NCI-H2196 (cell line): ENCODE data around the gene CAPZB.
A peak's percentile ranks its signal among the peaks of the same experiment; 100 is the strongest.
"Not testable (repeated sequence)": the region's sequence is repeated elsewhere in the genome, so short reads cannot be mapped to it uniquely, and the experiment has no call there.

Experiments
- DNase-seq: peaks from one replicate; lab custom pipeline; 2025; ENCODE audit not compliant: unreplicated experiment; lab: John Stamatoyannopoulos, UW

Gene CAPZB

DNA sequence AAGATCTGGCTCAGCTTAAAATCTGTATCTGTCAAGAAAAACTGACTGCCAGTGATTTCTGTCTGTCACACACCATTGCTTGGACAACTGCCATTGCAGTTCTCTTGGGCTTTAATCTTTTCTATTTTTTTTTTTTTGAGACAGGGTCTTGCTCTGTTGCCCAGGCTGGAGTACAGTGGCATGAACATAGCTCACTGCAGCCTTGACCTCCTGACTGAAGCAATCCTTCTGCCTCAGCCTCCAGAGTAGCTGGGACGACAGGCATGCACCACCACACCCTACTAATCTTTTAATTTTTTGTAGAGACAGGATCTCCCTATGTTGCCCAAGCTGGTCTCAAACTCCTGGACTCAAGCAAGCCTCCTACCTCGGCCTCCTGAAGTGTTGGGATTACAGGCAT is 14.5 kb upstream of the CAPZB start:
- not testable (repeated sequence) for DNase-seq

DNA sequence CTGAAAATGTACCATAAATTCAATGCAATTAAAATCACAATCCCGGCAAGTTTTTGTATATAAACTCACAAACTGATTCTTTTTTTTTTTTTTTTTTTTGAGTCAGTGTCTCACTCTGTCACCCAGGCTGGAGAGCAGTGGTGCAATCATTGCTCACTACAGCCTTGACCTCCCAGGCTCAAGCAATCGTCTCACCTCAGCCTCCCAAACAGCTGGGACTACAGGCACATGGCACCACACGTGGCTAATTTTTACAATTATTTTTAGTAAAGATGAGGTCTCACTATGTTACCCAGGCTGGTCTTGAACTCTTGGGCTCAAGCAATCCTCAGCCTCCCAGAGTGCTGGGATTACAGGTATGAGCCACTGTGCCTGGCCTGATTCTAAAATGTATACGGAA is 12.1 kb upstream of the CAPZB start:
- not testable (repeated sequence) for DNase-seq

DNA sequence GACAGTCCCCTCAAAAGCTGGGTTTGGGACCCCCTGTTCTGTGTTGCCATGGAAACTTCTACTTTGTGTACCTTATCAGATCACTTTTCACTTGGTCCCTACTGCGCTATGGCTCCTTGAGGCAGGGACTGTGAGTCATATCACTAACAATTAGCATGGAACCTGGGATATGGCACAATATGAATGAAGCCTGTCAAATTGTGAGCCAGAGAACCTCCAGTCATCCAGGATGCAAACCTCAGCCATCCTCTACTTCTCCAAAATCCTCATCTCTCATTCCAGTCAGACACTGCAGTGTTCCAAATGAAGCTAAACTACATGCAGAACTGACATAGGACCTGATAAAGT is 11.2 kb upstream of the CAPZB start:
- no peak for DNase-seq

DNA sequence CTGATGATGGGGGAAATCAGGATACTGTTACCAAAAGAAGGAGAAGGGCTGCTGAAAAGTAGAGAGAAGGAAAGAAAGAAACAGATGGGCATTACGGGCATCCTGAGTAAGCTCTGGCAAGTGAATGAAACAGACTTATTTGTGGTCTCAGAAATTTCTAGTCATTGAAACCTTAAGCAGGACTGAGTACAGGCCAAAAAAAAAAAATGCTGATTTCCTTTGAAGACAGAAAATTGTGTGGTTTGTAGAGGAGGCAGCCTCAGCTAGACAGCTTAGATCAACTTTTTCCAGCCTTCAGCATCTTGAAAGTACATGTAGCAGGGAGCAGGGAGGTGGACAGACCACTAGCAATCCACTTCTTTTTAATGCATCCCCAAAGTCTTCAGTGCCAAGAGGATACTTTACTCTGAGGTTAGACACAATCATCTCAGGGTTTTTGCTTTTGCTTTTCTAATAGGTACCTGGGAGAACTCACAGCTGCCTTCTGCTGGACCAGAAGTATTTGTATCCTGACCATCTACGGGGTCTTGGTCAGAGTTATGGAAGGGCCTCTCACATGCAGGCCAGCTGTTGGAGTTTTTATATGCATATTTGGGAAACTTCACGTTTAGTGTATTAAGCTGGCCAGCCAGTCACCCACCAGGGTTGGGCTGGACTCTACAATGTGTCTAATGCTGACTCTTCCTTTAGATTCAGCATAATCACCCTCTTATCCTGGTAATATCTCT is 10.6 kb upstream of the CAPZB start:
- no peak for DNase-seq

DNA sequence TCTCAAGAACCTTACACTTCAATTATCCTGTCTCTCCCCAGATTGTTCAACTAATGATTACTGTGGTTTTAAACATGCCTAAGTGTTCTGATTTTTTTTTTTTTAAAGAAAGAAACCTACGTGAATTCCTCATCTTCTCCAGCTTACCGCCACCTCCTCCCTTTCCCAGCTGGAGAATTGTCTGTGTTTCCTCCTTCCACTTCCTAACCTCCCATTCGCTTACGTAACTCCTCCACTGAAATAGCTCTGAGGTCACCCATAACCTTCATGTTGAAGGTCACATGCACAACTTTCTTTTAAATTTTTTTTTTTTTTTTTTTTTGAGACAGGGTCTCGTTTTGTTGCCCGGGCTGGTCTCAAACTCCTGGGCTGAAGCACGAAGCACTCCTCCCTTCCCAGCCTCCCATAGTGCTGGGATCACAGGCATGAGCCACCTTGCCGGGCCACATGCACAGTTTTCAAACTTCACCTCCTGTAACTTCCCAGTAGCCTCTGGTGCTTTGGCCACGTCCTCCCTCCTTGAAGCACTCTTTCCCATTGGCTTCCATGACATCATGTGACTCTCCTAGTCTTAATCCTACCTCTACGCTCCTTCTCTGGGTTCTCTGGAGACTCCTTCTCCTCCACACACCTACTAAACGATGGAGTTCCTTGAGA is 9.8 kb upstream of the CAPZB start:
- no peak for DNase-seq

DNA sequence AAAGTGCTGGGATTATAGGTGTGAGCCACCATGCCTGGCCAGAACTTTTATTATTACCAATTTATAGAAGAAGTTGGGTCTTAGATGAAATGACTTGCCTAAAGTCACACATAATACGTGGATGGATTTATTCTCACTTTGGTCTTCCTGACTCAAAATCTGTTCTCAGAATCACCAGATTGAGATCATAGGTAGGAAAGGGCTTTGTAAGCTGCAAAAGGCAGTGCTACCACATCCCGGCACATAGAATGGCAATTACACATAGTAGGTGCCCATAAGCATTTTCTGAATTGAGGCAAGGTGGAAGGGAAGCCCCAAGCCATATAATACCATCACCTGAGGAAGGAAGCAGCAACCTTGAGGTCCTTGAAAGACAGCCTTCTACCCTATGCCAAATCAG is 8.2 kb upstream of the CAPZB start:
- no peak for DNase-seq

DNA sequence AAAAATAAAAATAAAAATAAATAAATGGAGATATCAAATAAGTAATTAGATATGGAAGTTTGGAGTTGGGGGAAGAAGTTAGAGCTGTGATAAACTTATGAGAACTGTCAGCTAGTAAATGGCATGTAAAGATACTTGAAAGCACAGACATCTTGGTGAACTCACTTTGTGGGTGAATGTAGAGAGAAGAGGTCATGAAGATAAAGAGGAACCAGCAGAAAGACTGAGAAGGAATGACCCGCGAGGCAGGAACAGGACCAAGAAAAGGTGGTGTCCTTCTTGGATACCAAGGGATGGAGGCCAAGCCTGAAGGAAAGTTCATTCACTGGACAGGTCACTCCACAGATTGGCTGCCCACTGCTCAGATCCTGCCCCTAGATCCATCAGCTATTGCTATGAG is 4.7 kb upstream of the CAPZB start:
- DNase-seq, result no peak

DNA sequence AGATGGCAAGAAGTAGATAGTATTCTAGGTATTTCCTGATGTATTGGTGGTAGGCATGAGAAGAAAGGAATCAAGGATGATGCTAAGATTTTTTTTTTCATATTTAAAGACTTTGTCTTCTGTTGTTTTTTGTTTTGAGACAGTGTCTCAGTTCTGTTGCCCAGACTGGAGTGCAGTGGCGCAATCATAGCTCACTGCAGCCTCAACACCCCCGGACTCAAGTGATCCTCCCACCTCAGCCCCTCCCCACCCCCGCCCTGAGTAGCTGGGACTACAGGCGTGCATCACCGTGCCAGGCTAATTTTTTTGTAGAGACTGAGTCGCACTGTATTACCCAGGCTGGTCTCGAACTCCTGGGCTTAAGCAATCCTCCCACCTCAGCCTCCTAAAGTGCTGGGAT is 2.8 kb upstream of the CAPZB start:
- no peak for DNase-seq

DNA sequence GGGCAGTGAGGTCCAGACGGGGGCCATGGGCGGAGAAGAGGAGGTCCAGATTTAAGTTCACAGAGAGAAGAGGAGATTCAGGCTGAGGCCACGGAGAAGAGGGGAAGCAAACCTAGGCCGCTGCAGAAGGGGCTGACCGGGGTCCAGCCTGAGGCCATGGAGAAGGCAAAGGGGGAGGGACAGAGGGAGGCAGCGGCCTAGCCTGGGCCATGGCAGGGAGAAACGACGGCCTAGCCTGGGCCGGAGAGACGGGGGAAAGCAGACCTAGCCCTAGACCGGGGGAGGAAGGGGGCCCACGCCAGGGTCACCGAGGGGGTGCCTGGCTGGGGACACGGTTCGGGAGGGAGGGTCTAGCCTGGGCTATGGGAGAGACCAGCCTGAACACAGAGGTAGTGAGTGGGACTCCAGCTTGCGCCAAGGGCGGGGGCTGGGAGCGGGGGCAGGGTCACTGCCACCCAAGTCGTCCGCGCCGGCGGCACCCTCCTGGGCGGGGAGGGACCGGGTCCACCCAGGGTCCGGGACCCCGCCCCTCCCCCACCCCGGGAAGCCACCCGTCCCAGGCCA is 459 bp downstream of the CAPZB start:
- DNase-seq, result no peak

DNA sequence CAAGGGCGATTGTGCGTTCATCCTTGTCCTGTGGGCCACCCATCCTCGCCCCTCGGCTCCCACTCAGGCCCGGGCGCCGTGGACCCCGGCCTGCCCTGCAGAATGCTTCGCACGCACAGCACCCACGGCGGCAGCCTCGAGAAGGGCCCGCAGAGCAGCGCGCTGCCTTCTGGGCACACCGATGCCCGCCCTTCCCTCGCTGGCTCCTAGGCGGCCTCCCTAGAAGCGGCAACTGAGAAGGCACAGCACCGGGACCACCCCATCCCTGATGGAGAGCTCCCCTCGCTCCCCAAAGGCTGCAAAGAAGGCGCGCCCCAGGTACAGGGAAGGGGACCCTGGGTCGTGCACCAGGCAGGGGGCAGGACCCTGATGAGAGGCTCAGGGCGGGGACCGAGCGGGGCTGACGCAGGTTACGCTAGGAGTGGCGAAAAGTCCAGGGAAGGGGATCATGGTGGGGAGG is 971 bp downstream of the CAPZB start:
- no peak for DNase-seq

DNA sequence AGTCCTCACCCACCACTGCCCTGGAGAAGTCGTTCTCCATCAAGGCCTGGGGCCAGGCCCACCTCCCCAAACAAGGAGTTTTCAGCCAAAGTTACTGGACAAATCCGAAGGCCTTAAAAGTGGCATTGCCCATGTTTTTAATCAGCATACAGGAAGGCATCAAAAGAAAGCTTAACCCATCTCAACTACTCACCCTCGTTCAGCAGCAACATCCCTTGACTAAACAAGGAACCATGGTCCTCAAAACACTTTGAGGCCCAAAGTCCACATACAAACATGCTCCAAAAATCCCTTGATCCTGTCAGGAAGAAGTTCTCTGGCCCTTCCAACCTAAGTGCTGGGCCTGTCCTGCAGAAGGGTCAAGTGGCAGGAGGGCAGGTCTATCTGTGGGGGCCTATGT is 1.6 kb downstream of the CAPZB start:
- no peak for DNase-seq

DNA sequence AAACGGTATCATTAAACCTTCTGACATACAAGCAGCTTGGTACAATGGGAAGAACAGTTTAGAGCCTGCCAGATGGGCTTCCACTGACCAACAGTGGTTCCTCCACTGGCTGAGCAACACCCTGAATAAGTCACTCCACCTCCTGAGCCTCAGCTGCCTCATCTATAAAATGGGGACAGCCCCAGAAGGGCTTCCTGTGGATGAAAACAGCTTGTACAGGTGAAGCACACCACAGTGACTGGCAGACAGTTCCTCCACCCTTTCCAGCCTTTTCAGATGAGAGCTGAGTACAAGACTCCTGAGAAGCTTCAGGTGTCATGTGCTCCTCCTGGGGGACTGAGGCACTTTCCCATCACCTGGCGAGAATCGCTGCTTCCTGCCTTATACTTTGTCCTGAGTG is 2.1 kb downstream of the CAPZB start:
- no peak for DNase-seq

DNA sequence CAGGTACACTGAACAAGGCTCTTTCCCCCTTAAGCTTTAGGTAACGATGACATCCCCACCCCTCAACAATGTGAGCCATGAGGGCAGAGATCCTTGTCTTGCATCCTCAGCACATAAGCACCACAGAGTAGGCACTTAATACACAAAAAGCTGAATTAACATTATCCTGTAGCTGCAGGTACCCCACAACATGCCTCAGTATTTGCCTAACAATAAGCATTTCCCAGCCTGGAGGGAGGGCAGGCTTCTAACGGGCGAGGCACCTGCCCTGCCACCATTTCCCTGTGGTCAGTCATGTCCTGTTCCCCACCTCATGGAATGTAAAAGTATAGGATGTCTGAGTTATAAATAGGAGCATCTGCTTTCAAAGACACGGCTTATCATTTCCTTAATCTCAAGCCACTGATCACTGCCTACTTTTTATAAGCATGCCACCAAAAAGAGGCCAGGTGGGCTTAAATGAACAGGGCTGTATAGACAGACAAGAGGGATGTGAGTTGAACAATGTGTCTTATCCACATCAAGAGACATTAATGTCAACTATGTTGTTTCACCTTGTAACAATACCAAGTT is 3.4 kb downstream of the CAPZB start:
- DNase-seq, result no peak

DNA sequence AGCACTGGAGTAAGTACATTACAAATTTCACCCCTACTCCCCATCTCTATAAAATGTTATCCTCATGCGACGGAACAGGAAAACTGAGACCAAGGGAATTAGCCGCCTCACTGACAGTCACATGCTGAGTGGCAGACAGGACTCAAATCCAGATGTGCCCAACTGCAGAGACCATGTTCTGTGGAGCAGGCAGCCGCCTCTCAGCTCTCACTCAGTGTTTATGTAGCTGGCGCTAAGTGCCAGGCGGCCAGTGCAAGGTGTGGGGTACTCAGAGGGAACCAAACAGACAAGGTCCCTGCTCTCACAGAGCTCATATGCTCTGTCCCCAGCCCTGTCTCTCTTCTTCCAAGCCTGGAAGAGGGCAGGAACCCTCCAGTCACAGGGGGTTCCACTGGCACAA is 5.1 kb downstream of the CAPZB start:
- DNase-seq, result no peak

DNA sequence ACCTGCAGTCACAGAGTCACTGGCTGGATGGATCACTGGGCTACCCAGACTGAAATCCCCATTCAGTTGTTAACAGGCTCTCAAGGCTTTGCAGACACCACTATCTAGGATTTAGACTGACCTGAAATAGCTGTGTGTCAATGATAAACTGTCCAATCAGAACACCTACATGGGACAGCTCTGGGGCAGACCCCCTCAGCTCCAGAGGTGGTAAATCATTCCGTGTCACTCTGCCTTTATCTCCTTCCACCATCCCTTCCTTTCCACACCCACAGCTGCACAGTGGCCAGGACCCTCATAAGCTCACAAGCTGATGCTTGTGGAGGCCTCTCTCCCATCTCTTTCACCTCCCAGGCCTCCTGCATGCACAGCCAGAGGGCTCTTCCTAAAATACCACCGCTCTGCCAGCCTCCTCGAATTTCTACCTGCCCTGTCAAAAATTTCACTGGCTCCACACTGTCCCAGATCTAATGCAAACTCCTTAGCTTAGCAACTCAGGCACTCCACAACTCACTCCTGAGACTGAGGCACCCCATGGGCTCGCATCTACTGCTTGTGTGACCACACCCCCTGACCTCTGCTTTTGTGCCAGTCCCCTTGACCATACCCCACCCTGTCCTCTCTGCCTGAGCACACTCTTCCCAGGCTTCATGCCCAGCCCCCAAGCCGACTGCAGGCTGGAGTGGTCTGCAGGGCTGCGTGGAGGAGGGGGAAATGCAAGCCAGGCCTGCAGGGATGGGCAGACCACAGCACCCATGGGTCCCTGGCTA is 5.8 kb downstream of the CAPZB start:
- DNase-seq, result no peak

DNA sequence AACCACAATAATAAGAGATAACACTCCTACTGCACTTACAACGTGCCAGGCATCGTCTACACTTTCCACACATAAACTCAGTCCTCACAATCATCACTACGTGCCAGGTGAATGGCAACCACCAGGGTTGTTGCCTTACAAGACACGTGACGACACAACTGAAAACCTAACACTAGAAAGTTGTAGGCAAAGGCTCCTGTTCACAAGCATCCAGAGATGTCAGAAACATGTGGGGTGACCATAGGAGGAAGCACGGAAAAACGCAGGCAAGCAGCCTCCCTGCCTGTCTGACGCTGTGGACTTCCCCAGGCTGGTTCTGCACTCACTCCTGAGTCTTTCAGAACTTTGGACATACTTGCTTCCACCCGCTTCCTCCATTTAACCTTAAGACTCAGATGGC is 7.0 kb downstream of the CAPZB start:
- no peak for DNase-seq

DNA sequence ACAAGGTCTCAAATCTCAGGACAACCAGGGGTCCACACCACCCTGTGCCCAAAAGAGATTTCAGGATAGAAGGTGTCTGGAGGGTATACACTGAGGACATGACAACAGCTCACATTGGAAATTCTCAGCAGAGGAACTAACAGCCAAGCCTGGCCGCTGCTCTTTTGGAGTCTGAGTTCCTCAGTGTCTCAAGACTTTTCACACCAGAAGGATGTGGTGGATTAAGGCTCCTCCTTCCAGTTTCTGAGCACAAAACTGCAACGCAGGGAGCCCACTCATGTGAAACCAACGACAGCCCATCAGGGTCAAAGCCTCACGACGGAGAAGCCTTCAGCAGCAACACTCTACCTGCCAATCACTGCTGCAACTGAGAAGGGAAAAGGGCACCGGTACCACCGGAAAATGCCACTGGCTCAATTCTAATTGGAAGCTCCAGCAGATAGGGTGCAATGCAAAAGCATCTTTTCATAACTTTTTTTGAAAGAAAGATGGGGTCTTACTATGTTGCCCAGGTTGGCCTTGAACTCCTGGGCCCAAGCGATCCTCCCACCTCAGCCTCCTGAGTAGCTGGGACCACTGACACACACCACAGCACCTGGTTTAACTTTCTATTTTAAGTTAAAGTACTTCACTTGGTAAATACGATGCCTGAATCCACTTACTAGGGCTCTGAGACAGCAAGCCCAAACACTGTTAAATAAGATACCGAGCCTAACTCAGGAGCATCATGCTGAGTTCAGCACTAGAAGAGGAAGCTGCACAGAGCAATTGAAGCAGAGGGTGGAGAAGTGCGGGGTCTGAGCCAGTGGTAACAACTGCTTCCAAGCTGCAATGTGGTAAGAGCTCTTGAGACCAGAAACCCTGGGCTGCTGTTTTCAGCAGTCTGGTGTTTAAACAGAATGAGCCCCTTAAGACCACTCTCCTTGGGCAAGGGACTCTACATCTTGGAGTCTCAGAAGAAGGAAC is 7.8 kb downstream of the CAPZB start:
- no peak for DNase-seq

DNA sequence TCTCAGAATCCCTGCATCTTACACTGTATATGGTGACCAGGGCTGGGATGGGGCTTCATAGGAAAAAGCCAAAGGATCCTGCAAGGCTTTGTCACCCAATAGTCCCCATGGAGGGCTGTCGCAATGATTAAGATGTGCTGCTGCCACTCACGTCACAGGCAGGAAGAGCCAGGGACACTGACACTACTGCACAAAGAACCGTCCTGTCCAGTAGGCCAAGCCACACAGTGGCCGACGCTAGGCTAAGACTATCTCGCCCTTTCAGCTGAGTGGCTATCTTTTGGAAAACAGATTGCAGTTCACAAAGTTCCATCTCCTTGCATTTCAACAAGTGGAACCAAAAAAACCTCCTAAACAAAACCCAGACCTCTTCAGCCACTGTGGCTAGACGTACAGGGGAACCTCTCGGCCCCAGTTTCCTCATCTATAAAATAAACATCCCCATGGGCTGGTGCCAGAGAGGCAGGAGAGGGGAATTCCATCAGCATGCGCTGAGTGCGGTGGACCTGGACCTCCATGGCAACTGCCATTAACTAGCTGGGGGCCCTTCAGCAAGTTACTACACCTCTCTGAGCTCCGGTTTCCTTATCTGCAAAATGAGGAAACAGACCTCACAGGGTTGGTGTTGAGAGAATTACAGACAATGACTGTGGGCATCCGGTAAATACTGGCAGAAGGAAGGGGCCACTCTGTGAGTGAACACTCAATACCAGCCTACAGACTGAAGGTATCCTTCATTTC is 8.7 kb downstream of the CAPZB start:
- no peak for DNase-seq

DNA sequence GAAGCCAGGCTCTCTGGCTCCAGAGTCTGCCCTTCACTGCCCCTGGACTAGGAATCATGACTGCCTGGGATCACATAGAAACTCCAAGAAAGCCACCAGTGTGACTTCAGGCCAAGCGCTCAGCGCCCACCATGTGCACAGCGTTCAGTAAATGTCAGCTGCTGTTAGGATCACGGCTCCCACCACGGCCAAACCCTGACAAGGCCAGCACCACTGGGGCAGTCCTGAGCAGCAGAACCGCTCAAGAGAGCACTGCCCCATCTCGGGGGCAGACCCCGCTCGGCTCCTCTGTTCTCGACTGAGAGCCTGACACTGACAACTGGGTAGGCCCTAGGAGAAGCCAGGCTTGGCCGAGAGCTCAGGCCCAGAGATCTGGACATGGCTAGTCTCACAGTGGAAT is 10.0 kb downstream of the CAPZB start:
- DNase-seq, result no peak

DNA sequence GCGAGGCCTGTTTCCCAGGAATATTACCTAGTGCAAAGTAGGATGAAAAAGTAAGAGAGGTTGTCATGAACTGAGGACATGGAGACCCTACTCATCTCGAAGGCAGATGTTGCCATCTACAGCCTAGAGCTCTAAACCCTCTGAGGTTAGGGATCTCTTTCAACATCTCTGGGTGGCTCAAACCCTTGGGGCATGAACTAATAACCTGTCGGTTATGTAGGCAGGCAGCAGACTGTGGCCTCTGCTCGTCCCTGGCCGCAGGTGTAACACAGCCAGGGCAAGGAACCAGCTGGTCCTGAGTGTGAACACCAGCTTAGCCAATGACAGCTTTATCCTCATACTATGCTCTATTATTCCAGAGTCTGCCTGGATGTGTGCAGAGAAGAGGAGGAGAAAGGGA is 13.2 kb downstream of the CAPZB start:
- peak; percentile 22 for DNase-seq
